Stimulated activated CD8-positive, alpha-beta memory T cell treated with anti-CD3 and anti-CD28 coated beads, Interleukin-7, amount 100 ng/mL, for 4 hours (primary cell): ENCODE results near the gene COQ8A.
"Not testable (repeated sequence)": the region's sequence is repeated elsewhere in the genome, so short reads cannot be mapped to it uniquely, and the experiment has no call there.

Experiments
- DNase-seq, 2 donors: peaks; one replicate each; pipeline ENCODE4 v3.0.0-alpha.2; 2020; ENCODE audit warnings: low read depth in 2 of 2

Gene COQ8A

DNA sequence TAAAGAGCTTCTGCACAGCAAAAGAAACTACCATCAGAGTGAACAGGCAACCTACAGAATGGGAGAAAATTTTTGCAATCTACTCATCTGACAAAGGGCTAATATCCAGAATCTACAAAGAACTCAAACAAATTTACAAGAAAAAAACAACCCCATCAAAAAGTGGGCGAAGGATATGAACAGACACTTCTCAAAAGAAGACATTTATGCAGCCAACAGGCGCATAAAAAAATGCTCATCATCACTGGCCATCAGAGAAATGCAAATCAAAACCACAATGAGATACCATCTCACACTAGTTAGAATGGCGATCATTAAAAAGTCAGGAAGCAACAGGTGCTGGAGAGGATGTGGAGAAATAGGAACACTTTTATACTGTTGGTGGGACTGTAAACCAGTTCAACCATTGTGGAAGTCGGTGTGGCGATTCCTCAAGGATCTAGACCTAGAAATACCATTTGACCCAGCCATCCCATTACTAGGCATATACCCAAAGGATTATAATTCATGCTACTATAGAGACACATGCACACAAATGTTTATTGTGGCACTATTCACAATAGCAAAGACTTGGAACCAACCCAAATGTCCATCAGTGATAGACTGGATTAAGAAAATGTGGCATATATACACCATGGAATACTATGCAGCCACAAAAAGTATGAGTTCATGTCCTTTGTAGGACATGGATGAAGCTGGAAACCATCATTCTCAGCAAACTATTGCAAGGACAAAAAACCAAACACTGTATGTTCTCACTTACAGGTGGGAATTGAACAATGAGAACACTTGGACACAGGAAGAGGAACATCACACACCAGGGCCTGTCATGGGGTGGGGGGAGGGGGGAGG, 10.6 kb upstream of the COQ8A start:
- DNase-seq: not testable (repeated sequence)

DNA sequence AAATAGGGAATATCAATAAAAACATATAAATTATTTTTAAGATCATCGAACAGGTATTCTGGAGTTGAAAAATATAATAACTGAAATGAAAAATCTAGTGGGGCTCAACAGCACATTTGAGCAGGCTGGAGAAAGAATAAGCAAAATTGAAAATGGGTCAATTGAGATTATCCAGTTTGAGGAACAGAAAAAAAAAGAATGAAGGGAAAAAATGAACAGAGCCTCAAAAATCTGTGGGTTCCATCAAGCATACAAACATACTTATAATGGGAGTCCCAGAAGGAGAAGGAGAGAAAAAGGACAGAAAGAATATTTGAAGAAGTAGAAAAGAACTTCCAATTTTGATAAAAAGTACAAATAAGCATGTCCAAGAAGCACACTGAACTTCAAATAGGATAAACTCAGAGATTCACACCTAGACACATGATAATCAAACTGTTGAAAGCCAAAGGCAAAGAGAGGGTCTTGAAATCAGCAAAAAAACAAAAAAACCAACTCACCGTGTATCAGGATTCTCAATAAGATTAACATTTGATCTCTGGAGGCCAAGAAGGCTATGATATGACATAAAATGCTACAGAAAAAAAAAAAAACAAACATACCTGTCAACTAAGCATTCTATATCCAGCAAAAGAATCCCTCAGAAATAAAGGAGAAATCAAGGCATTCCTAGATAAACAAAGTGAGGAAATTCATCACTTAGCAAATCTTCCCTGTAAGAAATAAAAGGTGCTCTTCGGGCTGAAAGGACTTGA, 5.4 kb upstream of the COQ8A start:
- no peak for DNase-seq

DNA sequence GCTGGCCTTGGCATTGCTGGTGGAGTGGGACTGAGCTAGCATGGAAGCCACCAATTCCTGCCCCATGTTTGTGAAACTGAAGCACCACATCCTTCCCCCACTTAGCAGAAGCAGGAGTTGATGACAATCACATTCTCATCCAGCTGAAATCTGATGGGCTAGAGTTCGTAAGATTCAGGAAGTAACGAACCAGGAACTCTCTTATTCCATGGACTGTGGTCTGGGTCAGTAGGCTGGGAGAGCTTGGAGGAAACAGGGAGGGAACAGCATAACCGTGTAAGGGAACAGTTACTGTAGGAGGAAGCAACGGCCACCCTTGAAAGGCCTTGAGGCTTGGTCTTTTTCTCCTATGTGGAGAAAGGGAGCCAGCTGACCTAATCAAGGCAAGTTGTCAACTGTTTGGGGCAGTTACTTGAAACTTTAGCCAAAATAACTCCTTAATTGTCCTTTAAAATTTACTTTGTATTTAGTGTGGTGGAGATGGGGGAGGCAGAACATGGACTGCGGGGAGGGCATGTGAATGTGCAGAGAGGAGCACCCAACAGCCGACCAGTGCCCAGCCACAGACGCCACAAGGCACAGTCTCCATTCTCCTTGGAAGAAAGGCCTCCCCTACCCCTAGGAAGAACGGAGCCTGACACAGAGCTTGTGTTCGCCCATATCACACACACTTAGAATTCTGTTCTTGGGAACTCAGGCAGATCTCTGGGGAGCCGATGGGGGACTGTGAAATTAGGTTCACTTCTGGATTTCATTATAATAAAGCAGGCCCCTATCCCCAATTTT, 2.0 kb upstream of the COQ8A start:
- DNase-seq: no peak

DNA sequence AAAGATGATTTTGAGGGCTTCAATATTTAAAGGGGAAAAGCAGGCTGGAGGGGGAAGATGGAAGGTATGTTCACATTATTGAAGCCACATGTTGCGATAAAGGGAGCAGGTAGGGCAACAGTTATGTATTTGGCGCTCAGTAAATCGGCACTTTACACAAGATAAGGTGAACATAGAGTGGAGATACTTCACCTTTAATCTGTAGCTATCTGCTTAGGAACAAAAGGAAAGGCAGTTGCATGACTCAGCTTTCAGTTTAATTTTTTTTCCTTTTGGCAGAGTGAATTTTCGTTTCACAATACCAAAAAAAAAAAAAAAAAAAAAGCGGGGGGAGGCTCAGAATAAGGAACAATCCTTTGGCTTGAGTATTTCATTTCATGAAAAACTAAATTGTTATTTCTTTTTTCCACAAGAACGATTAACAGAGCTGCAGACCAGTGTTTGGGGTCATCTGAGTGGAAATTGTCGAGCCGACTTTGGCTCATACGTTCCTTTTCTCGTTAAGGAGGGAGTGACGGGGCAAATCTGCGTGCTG, 1.1 kb upstream of the COQ8A start:
- DNase-seq: no peak

DNA sequence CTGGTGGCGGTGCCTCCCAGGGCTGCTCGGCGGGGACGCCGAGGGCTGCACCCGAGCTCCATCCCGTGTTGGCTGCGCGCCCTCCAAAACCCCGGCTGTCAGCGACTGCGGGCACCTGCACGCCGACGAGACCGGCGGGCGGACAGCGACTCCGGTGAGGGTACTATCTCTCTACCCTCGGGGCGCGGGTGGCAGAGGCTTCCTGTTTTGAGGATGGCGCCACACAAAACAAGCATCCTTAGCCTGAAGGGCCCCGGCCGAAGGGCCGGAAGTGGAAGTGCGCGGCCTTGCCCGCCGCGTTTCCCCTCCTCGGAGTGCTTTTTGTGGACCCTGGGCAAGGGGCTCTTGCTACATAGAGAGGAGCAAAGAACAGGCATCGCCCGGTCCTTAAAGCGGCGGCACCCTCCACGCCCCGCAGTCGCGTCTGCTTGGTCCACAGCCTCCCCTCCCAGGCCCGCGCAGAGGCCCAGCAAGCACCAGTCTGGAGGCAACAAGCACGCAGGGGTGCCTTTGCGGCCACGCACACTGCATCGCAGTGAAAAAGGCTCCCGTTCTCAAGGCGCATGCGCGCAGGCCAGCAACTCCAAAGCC, 561 bp upstream of the COQ8A start:
- DNase-seq: peak; percentile 27 to 57

DNA sequence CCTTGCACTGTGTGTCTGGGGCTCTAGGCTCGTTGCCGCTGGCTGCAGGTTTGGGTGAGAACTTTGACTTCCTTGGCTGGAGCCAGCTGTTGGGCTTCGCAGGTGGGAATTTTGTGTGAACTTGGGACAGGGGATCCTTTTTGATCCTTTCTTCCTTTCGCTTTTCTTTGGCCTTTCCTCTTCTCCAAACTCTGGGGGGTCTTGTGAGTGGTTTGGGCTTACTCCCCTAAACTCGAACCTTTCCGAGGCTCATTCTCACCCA, 643 bp downstream of the COQ8A start:
- no peak for DNase-seq

DNA sequence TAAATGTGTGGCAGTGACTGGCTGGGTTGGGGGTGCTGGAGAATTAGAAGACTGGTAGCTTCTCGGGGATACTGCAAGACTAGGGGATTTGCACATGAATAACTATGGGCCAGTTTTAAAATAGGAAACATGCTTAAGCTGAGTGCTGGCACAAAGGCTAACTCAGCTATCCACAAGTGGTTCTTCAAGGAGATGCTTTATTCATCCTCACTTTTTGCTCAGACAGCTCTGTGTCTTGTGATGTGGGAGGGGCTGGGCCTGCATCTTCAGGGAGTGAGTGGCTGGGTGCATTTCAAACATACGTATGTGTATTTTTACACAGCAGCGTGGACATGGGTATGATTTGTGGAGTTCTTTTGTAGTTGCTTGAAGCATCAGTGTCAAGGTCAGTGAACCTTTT, 2.3 kb downstream of the COQ8A start:
- no peak for DNase-seq

DNA sequence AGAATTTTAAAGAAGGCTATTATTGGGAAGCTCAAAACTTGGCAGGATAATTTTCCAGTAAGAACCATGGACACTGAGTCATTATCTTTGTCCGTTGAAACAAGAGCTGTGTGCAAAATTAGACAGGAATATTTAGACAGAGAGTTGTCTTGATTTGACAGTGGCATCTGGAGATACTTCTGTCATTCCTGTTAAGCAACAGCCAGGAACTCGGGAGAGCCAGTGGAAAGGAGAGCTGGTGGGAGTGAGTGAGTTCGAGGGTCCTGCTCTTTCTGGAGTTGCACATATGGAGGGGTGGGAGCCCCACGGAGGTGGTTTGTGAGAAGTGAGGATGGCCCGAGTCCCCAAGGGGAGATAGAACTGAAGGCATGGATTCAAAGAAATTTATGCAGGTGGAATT, 3.1 kb downstream of the COQ8A start:
- no peak for DNase-seq

DNA sequence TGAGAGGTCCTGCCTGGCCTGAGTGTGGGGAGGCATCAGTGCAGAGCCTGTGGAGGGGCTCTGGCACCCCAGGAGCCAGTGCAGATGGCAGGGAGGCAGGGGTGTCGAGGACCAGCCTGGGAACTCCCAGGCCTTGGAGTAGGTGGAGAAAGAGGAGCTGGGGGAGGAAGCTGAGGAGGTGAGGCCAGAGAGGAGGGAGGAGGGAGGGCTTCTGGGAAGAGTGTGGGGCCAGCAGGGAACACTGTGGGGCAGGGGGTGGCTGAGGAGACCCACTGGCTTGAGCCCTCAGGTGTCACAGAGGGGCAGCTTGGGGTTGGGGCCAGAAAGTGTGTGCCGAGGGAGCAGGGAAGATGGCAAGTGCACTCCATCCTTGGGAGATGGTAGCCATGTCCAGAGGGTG, 3.8 kb downstream of the COQ8A start:
- DNase-seq: no peak

DNA sequence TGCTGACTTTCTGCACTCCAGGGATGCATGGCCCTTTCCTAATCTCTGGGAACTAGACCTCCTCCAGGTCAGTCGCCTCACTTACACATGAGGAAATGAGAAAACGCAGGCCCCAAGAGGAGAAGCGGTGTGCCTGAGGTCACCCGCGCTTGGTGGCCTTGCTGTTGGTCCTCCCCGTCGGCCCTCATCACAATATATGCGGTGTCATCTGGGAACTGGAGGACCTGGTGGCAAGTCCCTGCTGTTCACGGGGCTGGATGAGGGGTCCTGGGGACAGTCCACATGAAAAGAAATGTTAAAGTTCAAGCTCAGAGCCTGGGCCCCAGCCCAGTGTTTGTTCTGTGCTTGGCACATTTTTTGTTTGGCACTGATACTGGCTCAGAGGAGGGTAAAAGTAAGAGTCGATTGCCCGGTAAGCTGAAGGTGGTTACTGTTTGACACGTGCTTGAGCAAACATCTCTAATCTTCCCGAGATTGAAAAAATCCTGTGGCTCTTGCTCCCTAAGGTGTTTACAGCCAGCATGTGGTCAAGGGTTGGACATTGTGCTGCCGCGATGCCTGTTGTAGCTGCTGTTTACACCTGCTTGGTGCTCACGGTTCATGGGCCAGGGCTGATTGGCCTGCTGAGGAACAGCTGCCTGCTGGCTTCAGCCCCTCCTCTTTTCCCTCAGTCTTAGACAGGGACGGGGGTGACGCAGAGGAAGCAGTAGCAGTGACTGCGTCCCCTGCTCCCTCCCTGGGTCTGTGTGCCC, 5.2 kb downstream of the COQ8A start:
- DNase-seq: no peak

DNA sequence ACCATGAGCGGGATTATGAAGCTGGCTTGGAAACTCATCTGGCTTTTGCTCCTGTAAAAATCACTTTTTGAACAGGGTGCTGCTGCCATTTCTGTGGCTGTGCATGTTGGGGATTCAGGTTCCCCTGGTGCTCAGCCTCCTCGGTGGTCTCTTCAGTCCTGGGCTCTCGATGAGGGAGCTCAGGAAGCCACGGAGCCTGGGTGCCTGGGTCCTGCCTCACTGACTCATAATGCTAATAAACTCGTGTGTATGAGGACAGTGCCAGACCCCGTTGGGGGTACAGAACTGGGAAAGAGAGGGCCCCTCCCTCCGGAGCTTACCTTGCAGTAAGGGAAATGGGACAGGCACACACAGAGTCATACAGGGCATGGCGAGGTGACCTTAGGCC, 5.8 kb downstream of the COQ8A start:
- no peak for DNase-seq

DNA sequence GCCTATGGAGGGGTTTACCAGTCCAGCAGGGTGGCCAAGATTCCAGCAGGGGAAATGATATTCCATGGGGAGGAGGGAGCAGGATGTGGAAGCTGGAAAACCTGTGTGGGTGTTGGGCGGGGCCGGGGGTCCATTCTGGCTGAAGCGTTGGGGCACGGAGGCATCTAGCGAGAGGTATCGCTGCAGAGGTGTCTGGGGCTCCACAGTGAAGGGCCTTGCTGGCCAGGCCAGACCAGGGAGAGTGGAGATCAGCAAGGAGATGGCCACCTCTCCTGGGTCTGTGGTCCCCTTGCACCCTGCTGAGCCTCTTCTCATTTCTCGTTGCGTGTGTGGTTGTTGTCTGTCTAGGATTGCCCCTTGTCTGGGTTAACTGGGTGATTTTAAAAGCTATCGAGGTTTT, 6.2 kb downstream of the COQ8A start:
- DNase-seq: no peak

DNA sequence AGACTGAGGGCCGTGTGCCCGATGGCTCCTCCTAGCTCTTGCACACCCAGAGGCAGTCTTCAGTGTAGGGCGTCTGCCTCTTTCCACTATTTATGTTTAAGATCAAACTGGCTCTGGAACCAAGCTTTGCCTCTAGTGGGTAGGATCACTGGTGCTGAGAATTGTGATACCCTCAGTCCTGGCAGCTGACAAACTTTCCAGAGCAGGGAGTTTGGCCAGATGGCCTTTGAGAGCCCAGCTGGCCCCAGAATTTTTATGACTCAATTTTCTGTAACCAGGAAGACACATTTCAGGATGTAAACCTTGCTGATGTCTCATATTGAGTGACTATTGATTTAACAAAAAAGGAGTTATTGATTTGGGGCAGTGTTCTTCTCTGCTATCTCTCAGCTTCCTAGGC, 6.7 kb downstream of the COQ8A start:
- DNase-seq: no peak

DNA sequence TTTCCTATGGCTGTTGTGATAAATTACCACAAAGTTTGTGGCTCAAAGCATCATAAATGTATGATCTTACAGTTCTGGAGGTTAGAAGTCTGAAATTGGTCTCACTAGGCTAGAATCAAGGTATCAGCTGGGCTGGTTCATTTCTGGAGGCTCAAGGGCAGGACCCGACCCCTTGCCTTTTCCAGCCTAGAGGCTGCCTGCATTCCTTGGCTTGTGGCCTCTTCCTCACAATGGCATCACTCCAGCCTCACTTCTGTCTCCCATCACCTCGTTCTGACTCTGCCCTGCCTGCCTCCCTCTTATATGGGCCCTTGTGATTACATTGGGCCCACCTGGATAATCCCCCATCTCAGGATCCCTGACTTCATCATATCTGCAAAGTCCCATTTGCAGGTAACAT, 8.0 kb downstream of the COQ8A start:
- DNase-seq: no peak

DNA sequence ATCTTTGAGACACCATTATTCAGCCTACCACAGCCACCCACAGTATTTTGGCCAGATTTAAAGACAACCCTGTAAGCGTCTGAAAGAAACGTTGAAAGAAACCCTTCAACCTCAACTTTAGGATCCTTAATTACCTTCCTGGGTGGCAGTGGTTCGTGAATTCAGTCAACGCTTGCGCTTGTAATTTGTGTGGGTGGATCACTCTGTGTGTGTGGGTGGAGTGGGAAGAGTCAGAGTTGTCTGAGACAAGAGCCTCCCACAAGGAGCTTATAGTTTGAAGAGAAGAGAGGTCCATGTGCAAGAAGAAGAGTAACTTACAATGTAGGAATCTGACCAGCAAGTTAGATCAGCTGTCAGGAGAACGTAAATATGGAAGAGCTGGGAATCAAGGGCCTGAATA, 8.4 kb downstream of the COQ8A start:
- DNase-seq: no peak

DNA sequence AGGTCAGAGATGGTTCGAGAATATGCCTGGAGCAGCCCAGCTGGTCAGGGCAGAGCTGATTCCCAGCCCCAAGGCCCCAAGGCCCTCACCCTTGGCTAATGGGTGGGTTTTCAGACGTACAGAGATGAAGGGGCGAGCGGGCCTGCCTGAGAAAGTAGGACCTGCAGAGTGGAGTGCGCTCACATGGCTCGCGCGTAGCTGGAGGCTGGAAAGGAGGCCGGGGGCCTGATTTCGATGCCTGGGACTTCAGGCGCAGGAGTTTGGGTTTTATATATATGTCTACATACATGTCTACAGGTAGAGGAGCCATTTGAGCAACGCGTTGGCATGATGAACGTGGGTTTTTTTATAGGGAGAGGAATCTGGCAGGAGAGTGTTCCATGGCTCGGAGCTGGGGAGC, 8.9 kb downstream of the COQ8A start:
- no peak for DNase-seq

DNA sequence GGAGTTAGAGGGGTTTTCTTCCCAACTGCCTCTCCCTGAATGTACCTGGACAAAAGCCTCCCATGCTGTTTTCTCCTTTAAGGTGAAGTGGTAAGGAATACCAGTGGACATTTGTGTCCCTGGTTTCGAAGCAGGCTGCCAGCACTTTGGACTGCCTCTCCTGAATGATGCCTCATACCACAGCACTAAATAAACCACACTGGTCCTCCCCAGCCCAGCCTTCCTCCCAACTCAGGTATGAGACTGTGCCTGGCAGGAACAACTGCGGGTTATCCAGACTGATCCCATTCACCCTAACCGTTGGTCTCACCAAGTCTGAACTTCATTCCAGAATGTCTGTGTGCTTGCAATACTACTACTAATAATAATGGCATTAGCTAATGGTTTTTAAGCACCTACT, 9.3 kb downstream of the COQ8A start:
- no peak for DNase-seq

DNA sequence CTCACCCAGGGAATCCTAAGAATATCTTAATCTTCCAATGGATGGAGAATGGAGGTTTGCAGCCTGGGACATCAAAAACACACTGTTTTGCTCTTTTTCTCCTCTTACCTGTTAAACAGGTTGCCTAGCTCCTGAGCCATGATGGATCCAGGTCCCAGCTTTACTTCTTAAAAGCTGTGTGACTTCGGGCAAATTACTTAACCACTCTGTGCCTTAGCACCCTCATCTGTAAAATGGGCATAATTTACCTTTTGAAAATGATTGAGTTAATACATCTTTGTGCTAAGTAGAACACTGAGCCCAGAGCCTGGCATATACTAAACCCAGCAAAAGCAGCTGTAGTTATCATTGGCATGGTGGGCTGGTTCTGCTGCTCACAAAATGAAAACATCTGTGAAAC, 10.2 kb downstream of the COQ8A start:
- no peak for DNase-seq

DNA sequence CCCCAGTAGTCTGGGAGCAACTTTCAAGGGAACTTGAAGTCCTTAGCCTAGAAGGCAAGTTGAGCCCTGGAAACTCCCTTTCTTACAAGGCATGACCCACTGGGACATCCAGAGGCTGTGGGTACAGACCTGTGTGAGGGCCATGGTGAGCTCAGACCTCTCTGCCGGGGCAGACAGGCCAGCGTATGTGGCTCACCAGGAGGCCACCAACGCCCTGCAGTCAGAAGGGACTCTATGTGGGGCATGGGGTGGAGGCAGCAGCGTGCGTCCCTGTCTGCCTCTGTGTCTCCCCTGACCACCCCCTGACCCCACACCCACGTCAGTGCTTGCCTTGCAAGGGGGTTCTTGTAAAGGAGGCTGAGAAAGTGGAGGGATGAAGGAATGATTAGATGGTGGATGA, 10.8 kb downstream of the COQ8A start:
- no peak for DNase-seq

DNA sequence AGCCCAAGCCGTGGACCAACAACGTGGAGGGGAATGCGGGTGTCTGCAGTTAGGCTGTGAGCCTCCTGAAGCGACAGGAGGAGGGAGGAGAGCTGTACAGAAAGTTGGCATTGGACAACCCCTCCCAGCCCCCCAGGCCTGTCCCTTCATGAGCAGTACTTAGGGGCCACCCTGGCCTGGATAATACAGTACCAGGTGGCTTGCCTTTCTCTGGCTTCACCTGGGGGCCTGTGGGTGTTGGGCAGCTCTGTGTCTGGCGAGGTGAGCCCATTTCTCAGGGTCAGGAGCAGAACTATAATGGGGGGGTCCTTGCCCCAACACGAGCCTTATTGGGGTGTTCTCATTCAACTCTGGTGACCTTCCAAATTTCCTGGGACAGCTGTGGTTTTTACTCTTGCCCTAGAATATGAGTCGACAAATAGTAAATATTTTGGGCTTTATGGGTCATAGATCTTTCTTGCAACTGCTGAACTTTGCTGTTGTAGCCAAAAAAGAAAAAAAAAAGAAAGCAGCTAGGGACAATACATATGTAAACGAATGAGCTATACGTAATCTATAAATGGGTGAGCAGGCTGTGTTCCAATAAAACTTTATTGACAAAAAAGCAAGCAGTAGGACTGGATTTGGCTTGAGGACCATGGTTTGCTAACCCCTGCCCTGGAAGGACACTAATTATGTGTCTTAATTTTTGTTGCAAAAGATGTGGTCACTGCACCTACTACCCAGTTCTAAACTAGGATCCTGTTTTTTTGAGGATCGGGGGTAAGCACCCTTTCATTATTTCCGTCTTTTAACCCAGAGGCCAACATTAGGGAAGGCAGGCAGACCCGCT, 11.4 kb downstream of the COQ8A start:
- no peak for DNase-seq

DNA sequence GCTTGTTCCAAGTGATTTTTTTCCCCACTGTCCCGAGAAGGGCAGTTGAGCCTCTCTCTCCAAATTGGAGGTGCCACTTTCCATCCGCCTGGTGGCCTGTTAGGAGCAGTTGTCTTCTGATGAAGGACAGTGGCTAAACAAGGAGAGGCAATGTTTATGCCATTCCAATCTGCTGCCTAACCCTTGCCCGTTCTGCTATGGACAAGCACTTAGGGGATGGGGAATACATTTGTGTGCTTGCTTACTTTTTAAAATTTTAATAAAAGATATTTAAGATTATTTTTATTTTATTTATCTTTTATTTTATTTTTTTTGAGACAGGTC, 12.0 kb downstream of the COQ8A start:
- DNase-seq: no peak
